H1 (cell line): ENCODE results near the gene PHF3.

ENCODE experiments used
- HDAC6 ChIP-seq: IDR thresholded peaks from one replicate; pipeline ENCODE4 v1.7.1; 2012; ENCODE audit warnings: low read depth, mild to moderate bottlenecking, inconsistent platforms, low read length, moderate library complexity
- POLR2A ChIP-seq, 2 experiments: IDR thresholded peaks; 1 replicate in 1 of 2; 2 replicates in 1 of 2; pipeline ENCODE4 v1.6.1; 2011; ENCODE audit warnings: low read depth in 2 of 2, low read length in 2 of 2, mild to moderate bottlenecking in 2 of 2; ENCODE audit errors: control extremely low read depth in 1 of 2

GRCh38 chr6:63615590-63615989 lies 20.0 kb upstream of the PHF3 start:
- TF ChIP-seq HDAC6 (no peak), POLR2A (IDR thresholded peaks at IDR 0.05; ENCODE audit: control extremely low read depth in 1 of 2, low read depth in 2 of 2, low read length in 2 of 2) (no peak)
